HEK293T (cell line): ENCODE results near the gene IGDCC3.

Experiments
- ELF4 ChIP-seq: fragments of 450-650 bp; IDR thresholded peaks from 2 replicates; pipeline ENCODE4 v1.6.1; 2017; ENCODE audit warnings: antibody characterized with exemption
- FOXM1 ChIP-seq: fragments of 450-650 bp; IDR thresholded peaks from 2 replicates; pipeline ENCODE4 v1.6.1; 2017; ENCODE audit warnings: mild to moderate bottlenecking, borderline replicate concordance
- HDGF ChIP-seq: fragments of 450-650 bp; IDR thresholded peaks from 2 replicates; pipeline ENCODE4 v1.6.1; 2017; ENCODE audit warnings: antibody characterized with exemption, borderline replicate concordance
- SUZ12 ChIP-seq: fragments of 450-650 bp; IDR thresholded peaks from 2 replicates; pipeline ENCODE4 v1.6.1; 2016; ENCODE audit warnings: mild to moderate bottlenecking

- TF ChIP-seq HDGF (no peak), SUZ12 (no peak), ELF4 (no peak), FOXM1 (no peak)
Measured at GRCh38 chr15:65411465-65412071, 33.8 kb upstream of the IGDCC3 start.
